ENCODE measurements around the gene HIRA.
"Not testable (repeated sequence)": the region's sequence is repeated elsewhere in the genome, so short reads cannot be mapped to it uniquely, and the experiment has no call there.

Gene HIRA

GRCh38 chr22:19352217-19352616 lies 79.3 kb downstream of the HIRA start:
- DNase-seq = no peak

- no peak for DNase-seq
These were observed 79.9 kb downstream of the HIRA start for GRCh38 chr22:19351604-19352003.

- DNase-seq = no peak
These were observed 80.6 kb downstream of the HIRA start for GRCh38 chr22:19350947-19351346.

- DNase-seq = no peak
These were observed 81.1 kb downstream of the HIRA start for GRCh38 chr22:19350476-19350859.

GRCh38 chr22:19349778-19350475 lies 81.6 kb downstream of the HIRA start:
- DNase-seq = no peak

GRCh38 chr22:19346677-19347265 lies 84.8 kb downstream of the HIRA start:
- DNase-seq = no peak

- DNase-seq = no peak
These were observed 87.1 kb downstream of the HIRA start for GRCh38 chr22:19344420-19344819.

GRCh38 chr22:19343470-19343869 lies 88.1 kb downstream of the HIRA start:
- no peak for DNase-seq

GRCh38 chr22:19341500-19341899 lies 90.0 kb downstream of the HIRA start:
- DNase-seq = no peak

GRCh38 chr22:19337137-19337536 lies 94.4 kb downstream of the HIRA start:
- DNase-seq = no peak

- no peak for DNase-seq
These were observed 95.1 kb downstream of the HIRA start for GRCh38 chr22:19336133-19337075.

GRCh38 chr22:19331975-19332374 lies 99.6 kb downstream of the HIRA start:
- no peak for DNase-seq

- no peak for DNase-seq
These were observed 100.1 kb downstream of the HIRA start for GRCh38 chr22:19331474-19331873.

GRCh38 chr22:19330865-19331418 lies 100.6 kb downstream of the HIRA start:
- DNase-seq = no peak

GRCh38 chr22:19330205-19330604 lies 101.3 kb downstream of the HIRA start:
- not testable (repeated sequence) for DNase-seq

GRCh38 chr22:19329454-19329853 lies 102.1 kb downstream of the HIRA start:
- no peak for DNase-seq

- DNase-seq = no peak
These were observed 106.1 kb downstream of the HIRA start for GRCh38 chr22:19325296-19325948.

- not testable (repeated sequence) for DNase-seq
These were observed 108.1 kb downstream of the HIRA start for GRCh38 chr22:19323420-19323819.

GRCh38 chr22:19321757-19322156 lies 109.8 kb downstream of the HIRA start:
- DNase-seq = no peak

GRCh38 chr22:19320136-19320535 lies 111.4 kb downstream of the HIRA start:
- not testable (repeated sequence) for DNase-seq

GRCh38 chr22:19319281-19319680 lies 112.3 kb downstream of the HIRA start:
- DNase-seq = no peak

- no peak for DNase-seq
These were observed 113.7 kb downstream of the HIRA start for GRCh38 chr22:19317865-19318264.

- DNase-seq = no peak
These were observed 123.7 kb downstream of the HIRA start for GRCh38 chr22:19307872-19308271.
